ENCODE data around the gene GPRC5D. TPM values are rescaled to one million over a fixed set of nuclear protein-coding genes. Genes with fewer than 3 reads are reported as not detected.
A peak's percentile ranks its signal among the peaks of the same experiment; 100 is the strongest.

GPRC5D gene
- total RNA-seq, result under 1 TPM in 1 of 7 donors, not detected in 6; 0.37 TPM
- under 1 TPM in 1 of 2 donors, not detected in 1; 0.22 TPM for polyA plus RNA-seq
- long read RNA-seq, donor 1, partial matches to known transcripts, result 0 of 1 reads
- long read RNA-seq, donor 1, other reads (novel, unspliced or antisense), result 1 of 1 reads
- long read RNA-seq, donor 2, result 0 reads
- long read RNA-seq, donor 3, result 0 reads

GRCh38 chr12:12952036-12952435 lies at the start of gene GPRC5D:
TSS of gene GPRC5D (minus strand) at chr12:12952170. CDS start at chr12:12950384, 1,786 bp downstream.
- Histone ChIP-seq H3K4me1 (ENCODE audit: insufficient read depth) (no peaks in the 10 kb centered on the region), H3K9me3 (no peaks in the 10 kb centered on the region), H3K27me3 (no peaks in the 10 kb centered on the region), H3K4me3 (no peak within 1 kb of the TSS), H3K36me3 (no peaks in the 10 kb centered on the region), H3K27ac (no peak within 1 kb of the TSS)
- DNase-seq, result no peak
- intact Hi-C loops (cut with DNase I), result no loop called here
- TF ChIP-seq CTCF (IDR thresholded peaks at IDR 0.05) (no peak), EP300 (IDR thresholded peaks at IDR 0.05) (no peak), POLR2A (IDR thresholded peaks at IDR 0.05) (no peak)
- WGBS, 3 donors, result 95 to 97% (median 95%) methylated on average over 6 of the region's 6 CpGs

GRCh38 chr12:13001775-13002040 lies 49.7 kb upstream of the GPRC5D start:
- DNase-seq, result no peak
- H3K4me1 ChIP-seq (ENCODE audit: insufficient read depth), result peaks cover 5% of the 10 kb centered on the region

GRCh38 chr12:13000925-13001774 lies 49.2 kb upstream of the GPRC5D start:
- DNase-seq, result peak; percentile 66 to 77 (median 72)
- WGBS, 3 donors, result 0 to 1% (median 0%) methylated on average over 56 to 82 of the region's 82 CpGs
- H3K36me3 ChIP-seq, result no peaks in the 10 kb centered on the region
- no peaks in the 10 kb centered on the region for H3K27me3 ChIP-seq
- intact Hi-C loops (cut with DNase I), result loop anchor here in 1 of 4 donors (10.0 kb wide), 1 partner anchor 204 kb away; no protein-coding TSS in a partner anchor
- no peaks in the 10 kb centered on the region for H3K9me3 ChIP-seq
- peak overlapping the region; percentile 58 for H3K4me3 ChIP-seq
- peaks cover 7% of the 10 kb centered on the region for H3K4me1 ChIP-seq (ENCODE audit: insufficient read depth)
- TF ChIP-seq CTCF (IDR thresholded peaks at IDR 0.05) (peak; percentile 32 to 37 (median 35)), EP300 (IDR thresholded peaks at IDR 0.05) (no peak), POLR2A (IDR thresholded peaks at IDR 0.05) (no peak)
- H3K27ac ChIP-seq, result peak overlapping the region; percentile 89 to 95

More at GRCh38 chr12:13001775-13002040, 49.7 kb upstream of the GPRC5D start:
- H3K27ac ChIP-seq, result peak overlapping the region; percentile 89 to 95
- intact Hi-C loops (cut with DNase I), result loop anchor here in 1 of 4 donors (10.0 kb wide), 1 partner anchor 203 kb away; no protein-coding TSS in a partner anchor
- TF ChIP-seq POLR2A (IDR thresholded peaks at IDR 0.05) (no peak), CTCF (IDR thresholded peaks at IDR 0.05) (no peak), EP300 (IDR thresholded peaks at IDR 0.05) (no peak)
- WGBS, 3 donors, result 26 to 44% (median 32%) methylated on average over 16 of the region's 16 CpGs
- H3K9me3 ChIP-seq, result no peaks in the 10 kb centered on the region
- no peaks in the 10 kb centered on the region for H3K36me3 ChIP-seq
- H3K4me3 ChIP-seq, result peak overlapping the region; percentile 58
- no peaks in the 10 kb centered on the region for H3K27me3 ChIP-seq

- Histone ChIP-seq H3K4me3 (peak overlapping the region; percentile 58), H3K27ac (peak overlapping the region; percentile 89 to 95), H3K36me3 (no peaks in the 10 kb centered on the region), H3K4me1 (ENCODE audit: insufficient read depth) (peaks cover 9% of the 10 kb centered on the region), H3K27me3 (no peaks in the 10 kb centered on the region), H3K9me3 (no peaks in the 10 kb centered on the region)
- TF ChIP-seq CTCF (IDR thresholded peaks at IDR 0.05) (no peak), POLR2A (IDR thresholded peaks at IDR 0.05) (no peak), EP300 (IDR thresholded peaks at IDR 0.05) (no peak)
- DNase-seq, result no peak
- intact Hi-C loops (cut with DNase I), result loop anchor here in 1 of 4 donors (10.0 kb wide), 1 partner anchor 204 kb away; no protein-coding TSS in a partner anchor
- WGBS, 3 donors, result 0 to 2% (median 1%) methylated on average over 16 of the region's 16 CpGs
These were observed 48.6 kb upstream of the GPRC5D start for GRCh38 chr12:13000616-13000924.

All from ovary (tissue), 10 donors.